GM18858 (cell line): ENCODE results near the gene LARP7.
"Not testable (repeated sequence)": the region's sequence is repeated elsewhere in the genome, so short reads cannot be mapped to it uniquely, and the experiment has no call there.

Experiments used
- ATAC-seq: cut with Tn5 transposase; IDR thresholded peaks from one replicate; pipeline ENCODE4 v1.9.1; 2021; ENCODE audit not compliant: unreplicated experiment

LARP7 gene

DNA sequence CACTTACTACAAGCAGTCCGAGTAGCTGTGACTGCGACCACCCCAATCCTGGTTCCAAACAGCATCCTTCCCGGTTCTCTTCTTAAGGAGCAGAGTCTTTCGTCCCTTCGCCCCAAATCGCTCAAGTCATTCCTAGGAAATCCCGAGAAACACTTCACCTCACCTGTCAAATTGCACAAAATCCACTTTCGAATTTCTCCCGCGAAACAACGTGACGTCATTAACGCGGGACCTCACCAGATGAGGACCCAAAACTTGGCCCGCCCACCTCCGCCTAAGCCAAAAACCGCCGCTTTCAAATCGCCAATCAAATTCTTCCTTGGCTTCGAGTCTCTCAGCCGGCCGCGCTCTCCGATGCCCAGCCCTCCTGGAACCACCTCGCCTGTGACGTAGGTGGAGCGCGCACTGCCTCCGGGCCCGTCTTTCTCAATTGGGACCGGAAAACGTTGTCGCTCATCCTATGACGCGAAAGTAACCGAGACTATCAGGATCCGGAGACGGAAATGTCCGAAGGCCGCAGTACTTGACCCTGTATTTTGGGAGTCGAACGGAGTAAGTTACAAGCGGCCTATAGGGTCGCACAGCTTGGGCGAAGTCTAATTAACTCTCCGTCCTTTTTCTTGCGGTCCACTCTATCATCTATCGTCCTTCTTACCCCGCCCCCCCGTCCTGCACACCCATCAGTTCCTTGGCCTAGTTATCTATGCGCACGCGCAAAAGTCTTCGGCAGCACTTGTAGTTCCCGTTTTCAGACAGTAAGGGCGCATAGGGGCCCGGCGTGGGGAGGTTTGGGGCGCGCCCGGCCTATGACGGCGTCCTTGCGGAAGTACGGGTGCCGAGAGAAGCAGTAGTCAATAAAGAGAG is at the start of gene LARP7, which contains the start of gene ZGRF1:
LARP7 (plus strand) TSS at position 456 of the 864 bp plus-strand sequence. CDS start 7,527 bp downstream, outside the sequence.
ZGRF1 (minus strand) TSS at position 222 of the 864 bp plus-strand sequence. CDS start 3,733 bp downstream, outside the sequence.
- ATAC-seq = peak; percentile 69

DNA sequence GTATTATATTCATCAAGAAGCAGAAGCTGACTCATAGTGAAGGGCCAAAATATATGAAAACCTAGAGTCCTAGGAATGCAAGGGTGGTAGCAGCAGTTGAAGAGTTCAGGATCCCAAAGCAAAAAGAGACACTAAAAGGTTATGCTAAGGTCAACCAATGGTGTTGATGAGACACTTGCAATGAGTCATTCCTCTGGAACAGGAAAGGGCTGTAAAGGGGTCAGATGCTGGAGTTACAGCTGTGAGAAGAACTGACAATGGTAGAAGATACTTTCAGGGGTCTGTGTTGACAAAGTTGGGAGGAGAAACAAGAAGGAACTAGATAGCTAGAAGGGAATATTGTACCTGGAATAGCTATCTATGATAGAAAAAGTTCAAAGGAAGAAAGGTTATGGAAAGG is 47.7 kb upstream of the LARP7 start:
- ATAC-seq = no peak

- no peak for ATAC-seq
Observed at GRCh38 chr4:112591593-112591992, 45.4 kb upstream of the LARP7 start.

DNA sequence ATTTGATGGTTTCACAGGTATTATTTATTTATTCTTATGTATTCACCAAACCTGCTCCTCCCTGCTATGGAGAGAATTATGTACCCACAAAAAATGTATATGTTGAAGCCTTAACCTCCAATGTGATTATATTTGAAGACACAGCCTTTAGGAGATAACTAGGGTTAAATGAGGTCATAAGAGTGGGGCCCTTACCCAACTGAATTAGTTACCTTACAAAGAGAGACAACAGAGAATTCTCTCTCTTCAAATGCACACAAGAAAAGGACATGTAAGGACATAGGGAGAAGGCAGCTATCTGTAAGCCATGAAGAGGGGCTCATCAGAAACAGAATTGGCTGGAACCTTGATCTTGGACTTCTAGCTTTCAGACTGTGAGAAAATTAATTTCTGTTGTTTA is 44.2 kb upstream of the LARP7 start:
- no peak for ATAC-seq

GRCh38 chr4:112593438-112594133 is 43.4 kb upstream of the LARP7 start:
- peak; percentile 64 for ATAC-seq

- ATAC-seq = no peak
Observed at GRCh38 chr4:112594993-112595392, 42.0 kb upstream of the LARP7 start.

DNA sequence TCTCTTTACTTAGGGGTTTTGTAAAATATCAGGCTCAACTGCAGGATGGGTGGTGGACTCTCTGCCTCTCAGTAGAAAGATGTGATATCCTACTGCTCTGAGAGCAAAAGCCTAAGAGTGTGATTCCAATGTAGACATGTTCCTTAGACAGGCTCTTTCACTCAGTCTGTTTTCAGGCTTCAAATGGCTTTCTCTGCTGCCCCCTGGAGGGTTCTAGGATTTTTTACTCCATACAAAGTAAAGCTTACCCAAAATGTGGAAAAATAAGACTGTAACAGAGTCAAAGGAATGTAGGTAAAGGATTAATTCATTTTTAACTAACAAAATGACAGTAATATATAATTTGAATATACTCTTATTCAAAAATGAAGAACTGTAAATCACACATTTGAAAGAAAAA is 32.4 kb upstream of the LARP7 start:
- ATAC-seq = peak; percentile 46

DNA sequence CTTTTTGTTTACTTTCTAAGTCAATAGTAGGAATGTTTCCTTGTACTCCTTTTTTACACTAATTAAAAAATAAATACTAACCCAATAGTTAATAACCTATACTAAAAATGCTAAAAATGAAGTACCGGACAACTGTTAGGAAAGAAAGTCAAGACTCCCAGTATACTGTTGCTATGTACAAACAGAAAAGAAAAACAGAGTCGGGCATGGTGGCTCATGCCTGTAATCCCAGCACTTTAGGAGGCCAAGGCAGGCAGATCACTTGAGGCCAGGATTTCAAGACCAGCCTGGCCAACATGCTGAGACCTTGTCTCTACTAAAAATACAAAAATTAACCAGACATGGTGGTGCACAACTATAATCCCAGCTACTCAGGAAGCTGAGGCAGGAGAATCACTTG is 24.1 kb upstream of the LARP7 start:
- not testable (repeated sequence) for ATAC-seq

- ATAC-seq = no peak
Observed at GRCh38 chr4:112616984-112617383, 20.0 kb upstream of the LARP7 start.

- no peak for ATAC-seq
Observed at GRCh38 chr4:112626228-112626627, 10.7 kb upstream of the LARP7 start.

- ATAC-seq = no peak
Observed at GRCh38 chr4:112633477-112634235, 3.3 kb upstream of the LARP7 start.

DNA sequence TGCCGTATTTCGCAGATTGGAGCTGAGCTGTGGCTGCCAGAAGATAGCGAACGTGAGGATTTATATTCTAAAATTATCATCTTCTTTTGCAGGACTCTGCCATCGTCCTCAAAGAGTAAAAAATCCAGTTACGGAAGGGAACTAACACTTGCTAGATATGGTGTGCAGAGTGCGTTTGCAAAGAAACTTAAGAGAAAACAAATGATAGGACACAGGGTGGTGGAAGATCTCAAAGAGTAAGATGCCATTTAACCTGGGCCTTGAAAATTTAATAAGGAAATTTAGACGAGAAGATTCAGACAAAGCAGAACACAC is 566 bp downstream of the LARP7 start:
- no peak for ATAC-seq

GRCh38 chr4:112642526-112642925 is 5.6 kb downstream of the LARP7 start:
- no peak for ATAC-seq

DNA sequence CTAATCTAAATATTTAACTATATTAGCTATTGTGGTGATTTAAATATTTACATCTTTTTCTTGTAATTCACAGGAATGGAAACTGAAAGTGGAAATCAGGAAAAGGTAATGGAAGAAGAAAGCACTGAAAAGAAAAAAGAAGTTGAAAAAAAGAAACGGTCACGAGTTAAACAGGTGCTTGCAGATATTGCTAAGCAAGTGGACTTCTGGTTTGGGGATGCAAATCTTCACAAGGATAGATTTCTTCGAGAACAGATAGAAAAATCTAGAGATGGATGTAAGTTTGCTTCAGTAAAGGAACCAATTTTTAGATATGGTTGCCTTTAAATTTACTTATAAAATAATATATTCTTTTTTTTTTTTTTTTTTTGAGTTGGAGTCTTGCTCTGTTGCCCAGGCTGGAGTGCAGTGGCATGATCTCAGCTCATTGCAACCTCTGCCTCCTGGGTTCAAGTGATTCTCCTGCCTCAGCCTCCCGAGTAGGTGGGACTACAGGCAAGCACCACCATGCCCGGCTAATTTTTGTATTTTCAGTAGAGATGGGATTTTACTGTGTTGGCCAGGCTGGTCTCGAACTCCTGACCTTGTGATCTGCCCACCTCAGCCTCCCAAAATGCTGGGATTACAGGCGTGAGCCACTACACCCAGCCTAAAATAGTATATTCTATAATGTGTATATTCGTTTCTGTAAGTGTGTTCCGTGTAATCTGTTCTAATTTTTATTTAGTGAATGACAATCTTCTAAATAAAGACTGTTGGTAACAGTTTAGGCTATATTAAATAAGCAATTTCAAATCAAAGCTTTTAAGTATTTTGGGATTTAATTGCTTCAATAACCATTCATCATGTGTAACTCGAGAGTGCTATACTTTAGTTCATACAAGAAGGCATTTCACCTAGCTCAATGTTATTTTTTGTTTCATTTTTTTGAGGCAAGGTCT is 7.9 kb downstream of the LARP7 start:
- not testable (repeated sequence) for ATAC-seq

- ATAC-seq = no peak
Observed at GRCh38 chr4:112645541-112646329, 8.8 kb downstream of the LARP7 start.

DNA sequence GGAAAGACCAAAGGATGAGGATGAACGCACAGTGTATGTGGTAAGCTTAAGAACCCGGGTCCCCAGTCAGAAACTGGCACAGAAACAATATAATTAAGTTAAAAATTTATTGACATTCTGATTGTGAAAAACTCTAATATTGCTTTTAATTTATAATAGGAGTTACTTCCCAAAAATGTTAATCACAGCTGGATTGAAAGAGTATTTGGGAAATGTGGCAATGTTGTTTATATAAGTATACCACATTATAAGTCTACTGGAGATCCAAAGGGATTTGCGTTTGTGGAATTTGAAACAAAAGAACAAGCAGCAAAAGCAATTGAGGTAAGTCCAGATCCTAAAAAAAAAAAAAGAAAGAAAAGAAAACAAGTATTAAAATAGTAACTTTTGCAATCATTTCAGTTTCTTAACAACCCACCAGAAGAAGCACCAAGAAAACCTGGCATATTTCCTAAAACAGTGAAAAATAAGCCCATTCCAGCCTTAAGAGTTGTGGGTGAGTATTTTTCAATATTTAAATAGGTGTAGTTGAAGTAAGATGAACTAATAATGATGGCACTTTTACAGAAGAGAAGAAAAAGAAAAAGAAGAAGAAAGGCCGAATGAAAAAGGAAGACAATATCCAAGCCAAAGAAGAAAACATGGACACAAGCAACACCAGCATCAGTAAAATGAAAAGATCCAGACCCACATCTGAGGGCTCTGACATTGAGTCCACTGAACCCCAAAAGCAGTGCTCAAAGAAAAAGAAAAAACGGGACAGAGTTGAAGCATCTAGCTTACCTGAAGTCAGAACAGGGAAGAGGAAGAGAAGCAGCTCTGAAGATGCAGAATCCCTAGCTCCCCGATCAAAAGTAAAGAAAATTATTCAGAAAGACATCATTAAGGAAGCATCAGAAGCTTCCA is 9.9 kb downstream of the LARP7 start:
- ATAC-seq = no peak

DNA sequence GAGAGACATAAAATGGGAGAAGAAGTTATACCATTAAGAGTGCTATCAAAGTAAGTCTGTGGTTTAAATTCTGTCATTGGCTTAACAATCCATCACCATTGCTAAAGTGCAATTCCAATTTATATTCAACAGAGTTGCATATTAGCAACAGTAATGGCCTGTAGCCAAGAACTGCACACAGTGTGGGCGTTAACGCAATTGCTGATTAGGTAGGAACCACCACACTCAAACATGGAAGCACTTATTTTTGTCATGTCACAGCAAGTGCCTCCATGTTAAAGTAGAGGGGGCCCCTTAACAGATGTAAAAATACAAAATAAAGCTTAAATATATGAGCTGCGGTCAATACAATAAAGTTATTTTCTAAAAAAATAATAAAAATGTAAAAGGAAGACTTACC is 10.8 kb downstream of the LARP7 start:
- ATAC-seq = no peak

DNA sequence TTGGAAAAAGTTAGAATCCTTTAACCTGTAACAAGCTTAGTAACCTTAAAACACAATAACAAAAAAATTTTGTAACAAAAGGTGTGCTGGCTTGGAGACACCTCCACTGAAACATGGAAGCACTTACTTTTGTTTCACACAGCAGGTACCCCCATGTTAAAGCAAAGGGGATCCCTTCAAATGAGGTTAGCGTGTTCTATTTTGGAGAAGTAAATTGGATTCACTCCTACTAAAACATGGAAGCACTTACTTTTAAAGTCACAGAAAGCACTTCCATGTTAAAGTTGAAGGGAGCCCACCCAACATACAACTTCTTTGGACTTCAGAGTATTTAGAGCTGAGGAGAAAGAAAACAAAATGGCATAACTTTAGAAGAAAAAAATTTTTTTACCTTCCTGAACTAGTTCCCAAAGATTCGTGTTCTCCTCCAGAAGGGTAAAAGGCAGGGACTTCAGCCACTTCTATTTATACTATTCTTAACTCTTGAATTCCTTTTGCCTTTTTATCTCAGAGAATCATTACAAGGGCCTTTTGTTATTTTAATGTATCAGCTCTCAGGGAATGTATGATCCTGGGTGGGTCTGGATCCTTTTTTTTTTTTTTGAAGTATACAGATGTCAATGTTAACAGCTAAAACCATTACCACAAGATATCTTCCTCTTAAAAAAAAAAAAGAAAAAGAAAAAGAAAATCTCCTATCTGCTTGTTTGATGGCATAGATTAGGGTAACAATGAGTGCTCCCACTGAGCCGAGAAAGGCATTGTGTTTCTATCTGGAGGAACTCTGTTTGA is 11.5 kb downstream of the LARP7 start:
- ATAC-seq = no peak
